ENCODE measurements around the gene UBAC2.

DNA sequence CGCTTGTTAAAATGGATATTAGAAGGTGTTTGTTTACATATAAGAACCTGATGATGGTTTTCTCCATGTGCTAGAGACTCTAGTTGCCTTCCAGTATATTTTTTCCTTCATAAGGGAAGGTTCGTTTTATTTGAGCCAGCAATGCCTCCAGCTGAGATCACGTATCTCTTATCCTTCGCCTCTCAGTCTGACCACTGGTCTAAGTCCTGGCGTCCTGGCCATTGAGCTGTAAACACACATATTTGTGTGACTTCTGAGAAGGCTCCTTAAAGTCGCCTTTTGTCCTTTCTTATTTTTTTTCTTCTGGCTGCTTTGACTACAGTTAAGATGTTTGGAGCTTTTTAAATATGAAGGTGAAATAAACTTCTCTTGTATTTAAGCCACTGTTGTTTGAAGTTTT is 130.3 kb downstream of the UBAC2 start:
- no peak for TF ChIP-seq POLR2A (IDR thresholded peaks at IDR 0.05; ENCODE audit: low read depth, low read length)
- no peak for TF ChIP-seq POLR2AphosphoS5 (IDR thresholded peaks at IDR 0.05; ENCODE audit: low read depth, low read length)
